Transverse colon (tissue), 4 donors: ENCODE measurements around the gene RIC1. TPM values are rescaled to one million over a fixed set of nuclear protein-coding genes. Genes with fewer than 3 reads are reported as not detected.

Source experiments
- DNase-seq: peaks from one replicate; pipeline ENCODE4 v3.0.0-alpha.2; 2019
- H3K27ac ChIP-seq, 4 donors: fragments of 200-600 bp; sonication (generic); 2 replicates each; pipeline ENCODE4 v1.5.1; 2016 to 2018; ENCODE audit warnings: inconsistent platforms in 4 of 4
- H3K27me3 ChIP-seq: fragments of 200-600 bp; sonication (generic); 2 replicates; pipeline ENCODE4 v1.5.1; 2017; ENCODE audit warnings: inconsistent platforms
- H3K36me3 ChIP-seq, 4 donors: fragments of 200-600 bp; sonication (generic); 2 replicates each; pipeline ENCODE4 v1.5.1; 2017 to 2019; ENCODE audit warnings: inconsistent platforms in 4 of 4
- H3K4me1 ChIP-seq, 4 donors: fragments of 200-600 bp; sonication (generic); 2 replicates each; pipeline ENCODE4 v1.5.1; 2017 to 2020; ENCODE audit warnings: inconsistent platforms in 4 of 4
- H3K4me3 ChIP-seq, 4 donors: fragments of 200-600 bp; sonication (generic); 1 replicate in 1 of 4; 2 replicates in 3 of 4; pipeline versions ENCODE4 v1.5.1 to v1.6.1; 2017 to 2019; ENCODE audit warnings: inconsistent platforms in 4 of 4
- H3K9me3 ChIP-seq, 2 donors: fragments of 200-600 bp; sonication (generic); 2 replicates each; pipeline ENCODE4 v1.5.1; 2017 to 2019; ENCODE audit warnings: inconsistent platforms in 2 of 2
- EP300 ChIP-seq: sonication (generic); formaldehyde crosslinking; IDR thresholded peaks from one replicate; pipeline ENCODE4 v1.6.1; 2017; ENCODE audit warnings: antibody characterized with exemption, low read depth
- POLR2A ChIP-seq: fragments of 450-650 bp; IDR thresholded peaks from one replicate; pipeline ENCODE4 v1.6.1; 2016; ENCODE audit warnings: antibody characterized with exemption, mild to moderate bottlenecking, moderate library complexity
- POLR2AphosphoS5 ChIP-seq, 3 donors: sonication (generic); formaldehyde crosslinking; IDR thresholded peaks; one replicate each; pipeline ENCODE4 v1.6.1; 2016; ENCODE audit warnings: antibody characterized with exemption in 3 of 3
- WGBS, 2 donors: methylation state at CpG; one replicate each; pipeline ENCODE4 v1.1.5; 2018; ENCODE audit warnings: low coverage in 1 of 2; 5-methylcytosine and 5-hydroxymethylcytosine counted together
- in situ Hi-C, 4 donors: fragments of 200-750 bp; cut with MboI; loops; one replicate each; pipeline versions ENCODE4 v1.15.0 to v1.15.1; 2017; ENCODE audit warnings: low sequenced_read_pairs in 3 of 4, low pct_ligation_motif_present in 1 of 4, low pct_unique_long_range_greater_than_20kb in 1 of 4
- intact Hi-C: fragments of 100-400 bp; cut with DNase I; formaldehyde crosslinking; loops from one replicate; pipeline ENCODE4 v1.15.1; 2023; ENCODE audit warnings: low total_unique reads
- total RNA-seq, 4 donors: library from RNA; depleted of rRNA; stranded (reverse); fragments of >200 nt; gene quantifications; one replicate each; pipeline ENCODE4 v1.1.0, GENCODE V29; 2016
- TF ChIP-seq, protein P1 (sequence below), 5 experiments: fragments of 200-600 bp in 3 of 5; fragments of 450-650 bp in 2 of 5; sonication (generic) in 3 of 5; IDR thresholded peaks; 1 replicate in 2 of 5; 2 replicates in 3 of 5; pipeline ENCODE4 v1.5.1; 2016 to 2017; ENCODE audit warnings: antibody characterized with exemption in 5 of 5, inconsistent platforms in 3 of 5, mild to moderate bottlenecking in 2 of 5, moderate library complexity in 1 of 5

Gene RIC1
- total RNA-seq, 4 donors from 2014 or later = 22.5 to 93.9 (median 42.8) TPM

DNA sequence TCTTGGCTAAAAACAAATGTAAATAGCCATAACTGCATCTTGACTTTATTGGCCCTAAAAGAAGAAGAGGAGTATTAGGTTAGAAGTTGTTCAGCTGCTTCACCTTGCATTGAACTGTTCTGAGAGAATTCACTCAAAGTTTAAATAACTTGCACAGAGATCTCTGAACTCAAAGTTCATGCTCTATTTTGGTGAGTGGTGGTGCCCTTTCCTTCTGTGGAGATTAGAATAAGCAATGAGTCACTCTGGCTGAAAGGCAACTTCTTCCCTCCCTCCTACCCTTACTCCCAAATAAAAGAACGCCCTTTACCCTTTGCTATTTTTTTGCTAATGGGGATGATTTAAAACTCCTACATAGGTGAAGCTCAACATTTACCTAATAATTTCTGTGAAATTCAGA, 155.1 kb downstream of the RIC1 start:
- TF ChIP-seq POLR2AphosphoS5 (IDR thresholded peaks at IDR 0.05) = no peak
- TF ChIP-seq, protein P1, sequence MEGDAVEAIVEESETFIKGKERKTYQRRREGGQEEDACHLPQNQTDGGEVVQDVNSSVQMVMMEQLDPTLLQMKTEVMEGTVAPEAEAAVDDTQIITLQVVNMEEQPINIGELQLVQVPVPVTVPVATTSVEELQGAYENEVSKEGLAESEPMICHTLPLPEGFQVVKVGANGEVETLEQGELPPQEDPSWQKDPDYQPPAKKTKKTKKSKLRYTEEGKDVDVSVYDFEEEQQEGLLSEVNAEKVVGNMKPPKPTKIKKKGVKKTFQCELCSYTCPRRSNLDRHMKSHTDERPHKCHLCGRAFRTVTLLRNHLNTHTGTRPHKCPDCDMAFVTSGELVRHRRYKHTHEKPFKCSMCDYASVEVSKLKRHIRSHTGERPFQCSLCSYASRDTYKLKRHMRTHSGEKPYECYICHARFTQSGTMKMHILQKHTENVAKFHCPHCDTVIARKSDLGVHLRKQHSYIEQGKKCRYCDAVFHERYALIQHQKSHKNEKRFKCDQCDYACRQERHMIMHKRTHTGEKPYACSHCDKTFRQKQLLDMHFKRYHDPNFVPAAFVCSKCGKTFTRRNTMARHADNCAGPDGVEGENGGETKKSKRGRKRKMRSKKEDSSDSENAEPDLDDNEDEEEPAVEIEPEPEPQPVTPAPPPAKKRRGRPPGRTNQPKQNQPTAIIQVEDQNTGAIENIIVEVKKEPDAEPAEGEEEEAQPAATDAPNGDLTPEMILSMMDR (IDR thresholded peaks at IDR 0.05) = no peak
- TF ChIP-seq POLR2A = no peak
- no peak for TF ChIP-seq EP300
- Histone ChIP-seq H3K27ac (no peak overlapping the region), H3K36me3 (peaks cover 0 to 64% (median 12%) of the 10 kb centered on the region in 4 donors), H3K4me3 (no peak overlapping the region), H3K4me1 (peaks cover 0 to 3% (median 0%) of the 10 kb centered on the region in 4 donors), H3K9me3 (peaks cover 4 to 8% of the 10 kb centered on the region in 2 donors), H3K27me3 (no peaks in the 10 kb centered on the region)
- no peak for DNase-seq
- WGBS, 2 donors = 80 to 97% methylated on average over 1 of the region's 1 CpG
- intact Hi-C loops (no loop called here), in situ Hi-C loops (no loop called here)

DNA sequence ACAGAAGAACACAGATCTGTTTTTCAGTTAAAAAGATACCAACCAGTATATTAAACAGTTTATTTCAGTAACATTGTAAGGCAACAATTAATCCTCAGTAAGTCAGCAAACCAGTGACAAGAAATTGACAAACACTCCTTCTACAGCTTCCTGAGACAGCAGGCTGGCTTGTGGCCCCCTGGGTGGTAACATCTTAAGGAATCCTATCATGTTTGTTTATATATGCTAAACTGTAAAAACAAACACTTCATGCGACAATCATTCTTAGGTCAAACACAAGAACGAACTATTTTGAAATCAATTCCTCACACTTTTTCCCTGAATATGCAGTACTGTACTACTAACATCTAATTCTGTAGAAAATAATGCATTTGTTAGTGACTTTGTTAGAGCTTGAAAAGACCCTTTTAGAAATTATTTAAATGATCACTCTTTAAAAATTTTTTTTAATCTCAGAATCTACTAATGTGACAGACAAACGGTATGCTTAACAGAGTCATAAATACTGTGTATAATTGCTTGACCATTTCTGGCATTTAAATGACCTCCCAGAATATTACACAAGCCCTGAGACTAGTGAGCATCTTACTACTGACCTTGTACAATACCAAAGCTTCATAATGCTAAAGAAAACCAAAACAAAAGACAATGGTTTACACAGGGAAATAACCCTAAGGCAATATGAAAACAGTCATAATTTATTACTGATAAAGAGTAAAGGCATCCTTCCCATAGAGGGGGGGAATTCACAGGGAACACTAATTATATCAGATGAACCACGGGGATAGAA, 155.8 kb downstream of the RIC1 start:
- DNase-seq = no peak
- Histone ChIP-seq H3K27me3 (no peaks in the 10 kb centered on the region), H3K36me3 (peaks cover 0 to 57% (median 9%) of the 10 kb centered on the region in 4 donors), H3K27ac (no peak overlapping the region), H3K4me3 (no peak overlapping the region), H3K4me1 (peaks cover 0 to 3% (median 0%) of the 10 kb centered on the region in 4 donors), H3K9me3 (peaks cover 0 to 6% of the 10 kb centered on the region in 2 donors)
- WGBS, 2 donors = 58 to 72% methylated on average over 3 to 4 of the region's 4 CpGs
- intact Hi-C loops = no loop called here
- in situ Hi-C loops = no loop called here
- TF ChIP-seq, protein P1 (IDR thresholded peaks at IDR 0.05) = no peak
- TF ChIP-seq POLR2A (no peak), EP300 (no peak), POLR2AphosphoS5 (IDR thresholded peaks at IDR 0.05) (no peak)

GRCh38 chr9:5786370-5787127, 157.6 kb downstream of the RIC1 start:
- H3K27ac ChIP-seq = no peak overlapping the region
- peaks cover 0 to 48% (median 5%) of the 10 kb centered on the region in 4 donors for H3K36me3 ChIP-seq
- H3K4me1 ChIP-seq = peaks cover 0 to 3% (median 0%) of the 10 kb centered on the region in 4 donors
- no peak overlapping the region for H3K4me3 ChIP-seq
- in situ Hi-C loops = no loop called here
- H3K27me3 ChIP-seq = no peaks in the 10 kb centered on the region
- TF ChIP-seq, protein P1 (IDR thresholded peaks at IDR 0.05) = no peak
- no peak for TF ChIP-seq POLR2AphosphoS5 (IDR thresholded peaks at IDR 0.05)
- TF ChIP-seq POLR2A = no peak
- TF ChIP-seq EP300 = no peak
- peaks cover 0 to 6% of the 10 kb centered on the region in 2 donors for H3K9me3 ChIP-seq
- 93 to 100% methylated on average over 3 to 6 of the region's 6 CpGs for WGBS, 2 donors
- intact Hi-C loops = no loop called here
- no peak for DNase-seq

GRCh38 chr9:5787220-5787619, 158.3 kb downstream of the RIC1 start:
- WGBS, 2 donors = 90 to 100% methylated on average over 1 to 2 of the region's 2 CpGs
- Histone ChIP-seq H3K4me3 (no peak overlapping the region), H3K36me3 (peaks cover 0 to 43% (median 5%) of the 10 kb centered on the region in 4 donors), H3K9me3 (peaks cover 0 to 4% of the 10 kb centered on the region in 2 donors), H3K27me3 (no peaks in the 10 kb centered on the region), H3K4me1 (peaks cover 0 to 3% (median 0%) of the 10 kb centered on the region in 4 donors), H3K27ac (no peak overlapping the region)
- in situ Hi-C loops (no loop called here), intact Hi-C loops (no loop called here)
- DNase-seq = no peak
- TF ChIP-seq EP300 = no peak
- TF ChIP-seq POLR2AphosphoS5 (IDR thresholded peaks at IDR 0.05) = no peak
- no peak for TF ChIP-seq POLR2A
- TF ChIP-seq, protein P1 (IDR thresholded peaks at IDR 0.05) = no peak
